Measurements from ENCODE around the gene SYNJ1.
A peak's percentile ranks its signal among the peaks of the same experiment; 100 is the strongest.
"Not testable (repeated sequence)": the region's sequence is repeated elsewhere in the genome, so short reads cannot be mapped to it uniquely, and the experiment has no call there.

SYNJ1 gene

DNA sequence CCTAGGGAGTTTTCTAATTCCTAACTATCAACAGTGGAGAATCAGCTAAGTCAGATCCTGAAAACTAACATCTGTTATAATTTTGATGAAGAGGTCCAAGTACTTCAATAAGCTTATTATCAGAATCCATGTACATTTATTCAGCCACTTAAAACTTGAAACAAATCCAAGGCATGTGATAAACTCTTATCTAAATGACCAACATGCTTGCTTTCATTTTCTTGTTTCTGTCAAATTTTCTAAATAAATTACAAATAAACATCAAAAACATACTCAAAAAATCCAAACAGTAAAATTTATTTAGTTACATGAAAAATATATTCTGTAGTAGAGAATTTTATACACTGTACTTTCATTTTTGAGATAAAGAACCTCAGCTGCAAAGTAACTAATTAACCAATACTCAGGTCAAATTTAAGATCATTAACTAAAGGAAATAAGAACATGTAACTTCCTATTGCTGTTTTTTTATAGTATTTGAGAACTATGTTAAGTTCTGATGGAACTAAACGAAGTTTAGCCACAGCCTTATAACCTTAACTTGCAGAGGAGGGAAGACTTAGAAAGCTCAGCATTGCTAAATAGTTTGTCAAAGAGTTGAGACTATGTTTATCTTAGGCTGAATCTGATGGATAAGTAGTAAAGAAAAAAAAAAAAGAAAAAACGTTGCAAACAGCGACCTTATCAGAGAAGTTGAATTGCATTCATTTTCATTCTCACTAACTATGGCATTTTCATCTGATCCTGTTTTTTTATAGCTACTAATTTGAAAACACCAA lies 44.9 kb downstream of the SYNJ1 start:
- no peak for DNase-seq

DNA sequence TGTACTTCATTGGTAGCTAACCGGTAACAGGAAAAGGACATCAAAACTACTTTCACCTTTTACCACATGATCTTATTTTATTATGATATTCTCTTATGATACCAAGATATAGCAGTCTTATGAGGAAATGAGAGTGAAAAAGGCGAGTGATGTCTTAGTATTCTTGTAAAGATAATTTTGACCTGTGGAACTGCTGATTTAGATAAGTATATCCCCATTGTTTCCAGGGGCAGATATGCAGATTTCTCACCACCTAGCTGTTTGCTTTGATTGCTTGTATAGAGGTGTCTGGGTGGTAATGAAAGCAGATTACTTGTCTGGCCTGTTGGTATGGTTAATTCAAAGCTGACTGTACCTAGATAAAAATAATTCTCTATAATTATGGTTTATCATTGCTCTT lies 53.1 kb downstream of the SYNJ1 start:
- DNase-seq = no peak

DNA sequence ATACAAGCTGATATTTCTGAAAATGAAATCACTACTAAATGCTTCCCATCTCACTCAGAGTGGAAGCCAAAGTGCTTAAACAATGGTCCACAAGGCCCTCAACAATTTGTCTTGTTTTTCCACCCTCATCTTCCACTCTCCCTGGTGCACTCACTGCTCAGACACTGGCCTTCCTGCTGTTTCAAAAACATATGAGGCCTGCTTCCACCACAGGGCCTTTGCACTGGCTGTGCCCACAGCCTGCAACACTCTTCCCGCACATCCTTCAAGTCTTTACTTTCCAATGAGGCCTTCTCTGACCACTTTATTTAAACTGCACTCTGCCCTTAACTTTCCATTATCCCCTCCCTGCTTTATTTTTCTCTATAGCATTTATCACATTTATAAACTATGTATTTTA lies 53.8 kb downstream of the SYNJ1 start:
- DNase-seq = no peak

DNA sequence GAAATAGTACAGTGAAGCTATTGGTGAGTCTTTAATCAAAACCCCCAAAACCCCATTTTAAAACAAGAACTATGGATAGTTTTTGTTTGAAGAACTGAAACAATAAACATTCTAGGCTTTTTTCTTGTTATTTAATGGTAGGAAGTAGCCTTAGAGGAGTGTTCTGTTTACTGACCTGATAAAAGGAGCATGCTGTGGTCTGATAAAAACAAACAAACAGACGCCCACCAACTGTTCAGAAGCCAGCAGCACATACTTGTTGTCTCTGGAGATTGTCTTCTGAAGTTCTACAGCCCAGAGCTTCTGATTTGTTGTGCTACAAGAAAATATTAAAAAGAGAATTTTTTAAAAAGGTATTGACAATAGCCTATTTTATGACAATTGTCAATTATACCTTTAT lies 61.6 kb downstream of the SYNJ1 start:
- no peak for DNase-seq

DNA sequence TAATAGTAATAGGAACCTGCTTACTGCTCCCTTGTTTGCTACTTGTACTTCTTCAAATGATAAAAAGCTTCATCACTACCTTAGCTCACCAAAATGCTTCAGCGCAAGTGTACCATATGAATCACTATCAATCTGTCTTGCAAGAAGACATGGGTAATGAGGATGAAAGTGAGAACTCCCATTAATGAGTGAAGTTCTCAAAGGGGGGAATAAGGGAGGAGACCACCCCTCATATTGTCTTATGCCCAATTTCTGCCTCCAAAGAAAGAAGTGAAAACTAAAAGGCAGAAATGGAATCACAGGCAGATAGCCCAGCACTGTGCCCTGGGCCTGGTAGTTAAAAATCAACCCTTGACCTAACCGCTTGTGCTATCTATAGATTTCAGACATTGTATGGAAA lies 63.7 kb downstream of the SYNJ1 start:
- not testable (repeated sequence) for DNase-seq

DNA sequence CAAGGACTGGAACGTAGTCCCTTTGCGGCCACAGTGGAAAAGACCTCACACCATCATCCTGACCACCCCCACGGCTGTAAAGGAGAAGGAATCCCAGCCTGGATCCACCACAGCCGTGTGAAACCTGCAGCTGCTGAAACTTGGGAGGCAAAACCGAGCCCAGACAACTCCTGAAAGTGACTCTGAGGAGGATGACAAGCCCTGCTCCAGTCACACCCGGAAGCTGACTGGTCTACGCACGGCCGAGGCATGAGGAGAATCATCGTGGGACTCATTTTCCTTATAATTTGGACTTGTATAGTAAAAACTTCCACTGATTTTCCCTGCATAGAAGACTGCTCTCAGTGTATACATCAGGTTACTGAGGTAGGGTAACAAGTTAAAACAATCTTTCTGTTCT lies 65.8 kb downstream of the SYNJ1 start:
- DNase-seq = not testable (repeated sequence)

DNA sequence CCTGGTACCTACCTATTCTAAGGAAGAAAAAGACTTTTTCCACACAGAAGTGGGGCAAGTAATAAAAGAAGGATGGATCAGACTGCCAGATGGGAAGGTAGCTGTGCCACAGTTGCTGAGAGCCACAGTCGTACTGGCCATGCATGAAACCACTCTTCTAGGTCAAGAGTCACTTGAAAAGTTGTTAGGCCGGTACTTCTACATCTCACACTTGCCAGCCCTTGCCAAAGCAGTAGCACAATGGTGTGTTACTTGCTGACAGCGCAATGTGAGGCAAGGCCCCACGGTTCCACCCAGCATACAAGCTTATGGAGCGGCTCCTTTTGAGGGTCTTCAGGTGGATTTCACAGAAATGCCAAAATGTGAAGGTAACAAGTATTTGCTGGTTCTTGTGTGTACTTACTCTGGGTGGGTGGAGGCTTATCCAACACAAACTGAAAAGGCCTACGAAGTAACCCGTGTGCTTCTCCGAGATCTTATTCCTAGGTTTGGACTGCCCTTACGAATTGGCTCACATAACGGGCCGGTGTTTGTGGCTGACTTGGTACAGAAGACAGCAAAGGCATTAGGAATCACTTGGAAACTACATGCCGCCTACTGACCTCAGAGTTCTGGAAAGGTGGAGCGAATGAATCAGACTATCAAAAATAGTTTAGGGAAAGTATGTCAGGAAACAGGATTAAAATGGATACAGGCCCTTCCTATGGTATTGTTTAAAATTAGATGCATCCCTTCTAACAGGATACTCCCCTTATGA lies 66.6 kb downstream of the SYNJ1 start:
- not testable (repeated sequence) for DNase-seq

DNA sequence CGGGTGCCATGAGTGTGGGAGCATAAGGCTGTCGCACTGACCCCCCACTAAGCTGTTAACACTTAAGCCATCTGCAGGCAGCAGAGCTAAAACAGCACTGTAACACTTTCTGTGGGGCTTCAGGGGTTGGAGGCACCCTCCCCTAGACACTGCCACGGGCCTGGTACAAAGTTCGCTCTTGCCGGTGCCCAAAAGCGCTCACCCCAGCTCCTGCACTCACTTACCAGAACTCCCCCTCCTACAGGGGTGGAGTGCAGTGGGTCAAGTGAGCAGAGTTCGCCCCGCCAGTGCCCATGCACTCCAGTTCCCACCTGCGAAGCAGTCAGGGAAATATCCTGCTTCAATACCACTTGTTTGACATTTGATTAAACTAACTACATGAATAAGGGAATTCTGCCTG lies 69.3 kb downstream of the SYNJ1 start:
- DNase-seq = no peak

DNA sequence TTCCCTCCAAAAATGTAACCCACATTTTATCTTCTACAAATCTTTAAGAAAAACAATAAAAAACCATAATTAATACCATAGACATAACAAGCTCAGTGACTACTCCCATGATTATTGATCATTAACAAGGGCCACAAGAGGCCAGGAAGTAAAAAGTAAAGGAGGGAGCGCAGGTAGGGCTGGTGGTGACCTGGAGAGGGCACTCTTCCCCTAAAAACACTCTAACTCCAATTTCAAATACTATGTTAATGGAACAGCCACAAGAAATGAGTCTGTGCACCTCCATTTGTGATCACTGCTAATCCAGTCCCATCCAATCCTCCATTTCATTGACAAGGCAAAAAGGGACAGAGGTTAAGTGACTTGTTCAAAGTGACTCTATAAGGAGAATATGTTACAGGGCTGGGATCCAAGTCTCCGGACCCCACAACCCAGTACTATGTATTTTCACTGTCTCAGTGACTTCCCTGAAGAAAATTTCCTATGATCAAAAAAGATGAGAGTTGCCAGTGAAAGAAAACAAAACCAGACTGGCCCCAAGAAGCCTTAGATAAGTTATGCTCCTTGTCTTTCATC lies 74.4 kb downstream of the SYNJ1 start:
- DNase-seq = no peak

DNA sequence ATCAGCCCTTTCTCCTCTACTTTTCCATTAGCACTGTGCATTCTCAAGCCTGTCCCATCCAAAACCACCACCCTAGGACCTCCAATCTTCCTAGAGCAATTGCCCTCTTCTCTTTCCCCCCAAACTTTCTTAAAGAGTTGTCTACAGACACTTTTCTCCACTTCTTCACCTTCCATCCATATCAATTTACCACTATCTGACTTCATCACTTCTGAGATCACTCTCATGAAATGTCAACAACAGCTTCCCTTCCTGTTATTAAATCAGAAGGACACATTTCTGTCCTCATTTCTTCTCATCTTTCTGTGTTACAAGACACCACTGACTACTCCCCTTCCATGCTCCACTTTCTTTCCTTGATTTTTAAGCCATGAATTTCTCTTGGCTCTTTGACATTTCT lies 79.6 kb downstream of the SYNJ1 start:
- DNase-seq = no peak

DNA sequence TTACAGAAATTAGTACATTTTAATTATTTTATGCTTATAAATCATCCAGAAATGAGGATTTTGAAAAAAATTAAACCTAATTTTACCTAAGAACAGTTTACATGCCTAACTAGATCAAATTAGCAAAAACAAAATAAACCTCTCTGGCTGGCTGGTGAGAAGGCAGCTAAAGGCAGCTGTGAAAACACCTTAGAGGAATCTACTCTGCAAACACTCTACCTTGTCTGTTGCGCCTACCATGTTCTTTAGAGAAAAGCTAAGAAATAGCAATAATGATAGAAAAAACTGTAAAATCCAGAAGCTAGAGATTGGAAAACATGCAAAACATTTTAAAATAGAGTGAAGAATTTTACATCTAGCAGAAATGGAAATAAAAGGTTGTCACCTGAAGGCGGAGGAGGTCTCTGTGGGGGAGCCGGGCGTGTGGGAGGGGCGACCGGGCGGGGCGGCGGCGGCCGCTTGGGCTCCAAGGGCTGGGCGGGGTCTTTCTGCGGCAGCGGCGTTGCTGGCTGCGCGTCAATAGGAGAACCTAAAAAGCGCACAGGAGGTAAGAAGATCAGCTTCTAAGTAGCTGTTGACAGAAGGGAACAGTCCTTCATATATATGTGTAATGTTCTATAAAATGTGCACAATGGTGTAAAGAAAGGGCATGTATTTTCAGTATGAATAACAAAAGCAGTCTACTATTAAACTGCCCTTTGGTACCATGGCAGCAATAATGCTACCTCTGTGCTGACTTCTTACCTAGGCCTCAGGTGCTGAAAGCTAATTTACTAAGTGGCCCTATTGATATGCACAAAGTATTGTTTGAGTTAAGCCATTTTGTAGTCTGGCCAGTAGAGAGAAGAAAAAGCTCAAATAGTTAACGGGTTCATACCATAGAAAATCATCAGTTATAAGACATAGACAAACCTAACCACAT lies 82.3 kb downstream of the SYNJ1 start:
- no peak for DNase-seq

DNA sequence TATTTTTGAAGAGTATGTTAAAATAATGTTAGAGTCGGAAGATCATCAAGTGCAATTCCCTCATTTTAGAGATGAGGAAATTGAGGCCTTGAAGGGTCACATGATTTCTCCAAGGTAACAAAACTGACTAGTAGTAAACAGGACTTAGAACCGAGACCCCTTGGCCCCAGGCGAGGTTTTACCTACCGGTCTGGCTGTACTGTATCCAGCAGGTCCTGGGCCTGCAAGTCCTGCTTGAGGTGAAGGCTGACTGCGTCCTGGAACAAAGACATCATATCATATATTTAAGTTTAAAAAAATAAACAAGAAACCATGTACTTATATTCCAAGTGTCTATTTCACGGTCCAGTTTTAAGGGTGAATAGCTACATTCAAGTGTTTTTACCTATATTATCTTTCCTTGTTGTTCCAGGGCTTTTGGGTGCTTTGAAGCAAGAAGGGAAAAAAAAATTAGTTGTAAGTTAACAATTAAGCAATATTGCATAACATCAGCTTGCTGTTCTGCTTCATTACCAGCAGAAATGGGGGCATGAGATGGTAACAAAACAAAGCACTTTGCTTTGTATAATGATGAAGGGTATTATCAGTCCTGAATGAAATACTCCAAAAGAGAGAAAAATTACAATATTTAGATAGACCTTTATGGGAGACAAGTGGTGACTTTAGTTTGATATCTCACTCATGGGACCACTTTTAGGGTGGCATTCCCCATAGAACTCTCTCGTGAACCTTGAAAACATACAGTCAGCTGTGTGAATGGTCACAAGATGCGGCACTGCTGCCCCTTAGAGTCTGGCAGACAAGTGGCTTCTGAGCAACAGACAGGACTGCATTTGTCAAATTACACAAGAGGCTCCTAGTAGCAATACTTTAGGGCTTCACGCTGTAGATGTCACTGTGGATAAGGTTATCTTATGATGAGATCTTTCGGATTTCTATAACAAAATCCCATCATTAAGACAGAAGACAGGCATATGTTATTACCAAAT lies 85.8 kb downstream of the SYNJ1 start:
- DNase-seq = no peak

DNA sequence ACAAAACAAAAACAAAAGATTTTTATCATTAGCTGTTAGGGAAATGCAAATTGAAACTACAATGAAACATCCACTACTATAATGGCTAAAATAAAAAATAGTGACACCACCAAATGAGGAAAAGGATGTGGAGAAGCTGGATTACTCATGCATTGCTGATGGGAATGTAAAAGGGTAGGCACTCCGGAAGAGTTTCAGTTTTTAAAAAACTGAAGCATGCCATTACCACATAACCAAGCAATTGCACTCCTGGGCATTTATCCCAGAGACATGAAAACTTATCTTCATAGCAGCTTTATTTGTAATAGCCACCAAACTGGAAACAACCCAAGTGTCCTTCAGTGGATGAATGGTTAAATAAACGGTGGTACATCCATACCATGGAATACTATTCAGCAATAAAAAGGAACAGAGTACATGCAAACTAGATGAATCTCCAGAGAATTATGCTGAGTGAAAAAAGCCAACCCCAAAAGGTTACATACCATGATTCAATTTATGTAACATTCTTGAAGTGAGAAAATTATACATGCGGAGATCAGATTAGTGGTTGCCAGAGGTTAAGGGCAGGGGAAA lies 101.1 kb downstream of the SYNJ1 start:
- no peak for DNase-seq

DNA sequence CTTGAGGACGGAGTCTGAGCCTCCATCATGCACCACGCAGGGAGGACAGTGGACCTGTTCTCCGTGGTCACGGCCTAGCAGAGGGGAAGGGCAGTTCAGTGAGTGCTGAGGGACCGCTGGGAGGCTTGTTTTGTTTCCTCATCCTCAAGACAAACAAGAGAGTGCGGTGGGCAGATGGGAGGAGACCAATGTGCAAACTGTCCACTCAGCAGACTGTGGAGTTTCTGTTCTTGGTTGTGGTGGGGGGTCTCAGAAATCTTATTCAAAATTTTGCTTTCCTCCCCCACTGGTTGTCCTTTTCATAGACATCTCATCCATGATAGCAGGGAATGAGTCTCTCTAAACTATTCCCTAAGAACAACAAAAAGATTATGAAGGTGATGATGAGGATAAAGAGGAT lies 109.6 kb downstream of the SYNJ1 start:
- DNase-seq = not testable (repeated sequence)

DNA sequence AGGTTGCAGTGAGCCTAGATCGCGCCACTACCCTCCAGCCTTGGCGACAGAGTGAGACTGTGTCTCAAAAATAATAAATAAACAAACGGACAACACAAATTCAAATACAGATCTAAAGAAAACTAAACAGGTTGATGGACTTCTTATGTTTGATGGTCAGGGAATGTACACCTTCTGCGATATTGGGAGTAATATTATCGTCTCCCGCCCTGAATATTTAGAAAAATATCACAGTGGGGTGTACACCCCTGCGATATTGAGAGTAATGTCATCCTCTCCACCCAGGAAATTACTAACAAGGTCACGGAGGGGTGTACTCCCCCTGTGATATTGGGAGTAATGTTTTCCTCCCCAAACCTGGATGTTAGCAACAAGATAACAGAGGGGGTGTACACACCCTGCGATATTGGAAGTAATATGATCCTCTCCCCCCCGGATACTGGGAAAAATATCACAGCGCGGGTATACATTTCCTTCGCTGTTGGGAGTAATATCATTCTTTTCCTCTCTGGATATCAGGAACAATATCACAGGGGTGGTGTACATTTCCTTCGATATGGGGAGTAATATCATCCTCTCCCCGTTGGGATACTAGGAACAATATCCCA lies 114.3 kb downstream of the SYNJ1 start:
- no peak for DNase-seq

DNA sequence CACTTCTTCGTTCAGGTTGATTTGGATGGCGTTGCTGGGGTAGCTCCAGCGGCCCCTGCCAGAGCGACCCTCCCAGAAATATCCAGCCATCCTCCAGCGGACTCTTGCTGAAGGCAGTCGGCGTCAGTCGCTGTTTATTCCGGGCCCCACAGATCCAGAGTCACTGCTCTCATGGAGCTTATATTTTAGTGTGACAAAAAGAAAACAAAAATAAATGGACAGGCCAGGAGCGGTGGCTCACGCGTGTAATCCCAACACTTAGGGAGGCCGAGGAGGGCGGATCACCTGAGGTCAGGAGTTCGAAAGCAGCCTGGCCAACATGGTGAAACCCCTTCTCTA lies 114.8 kb downstream of the SYNJ1 start:
- no peak for DNase-seq

DNA sequence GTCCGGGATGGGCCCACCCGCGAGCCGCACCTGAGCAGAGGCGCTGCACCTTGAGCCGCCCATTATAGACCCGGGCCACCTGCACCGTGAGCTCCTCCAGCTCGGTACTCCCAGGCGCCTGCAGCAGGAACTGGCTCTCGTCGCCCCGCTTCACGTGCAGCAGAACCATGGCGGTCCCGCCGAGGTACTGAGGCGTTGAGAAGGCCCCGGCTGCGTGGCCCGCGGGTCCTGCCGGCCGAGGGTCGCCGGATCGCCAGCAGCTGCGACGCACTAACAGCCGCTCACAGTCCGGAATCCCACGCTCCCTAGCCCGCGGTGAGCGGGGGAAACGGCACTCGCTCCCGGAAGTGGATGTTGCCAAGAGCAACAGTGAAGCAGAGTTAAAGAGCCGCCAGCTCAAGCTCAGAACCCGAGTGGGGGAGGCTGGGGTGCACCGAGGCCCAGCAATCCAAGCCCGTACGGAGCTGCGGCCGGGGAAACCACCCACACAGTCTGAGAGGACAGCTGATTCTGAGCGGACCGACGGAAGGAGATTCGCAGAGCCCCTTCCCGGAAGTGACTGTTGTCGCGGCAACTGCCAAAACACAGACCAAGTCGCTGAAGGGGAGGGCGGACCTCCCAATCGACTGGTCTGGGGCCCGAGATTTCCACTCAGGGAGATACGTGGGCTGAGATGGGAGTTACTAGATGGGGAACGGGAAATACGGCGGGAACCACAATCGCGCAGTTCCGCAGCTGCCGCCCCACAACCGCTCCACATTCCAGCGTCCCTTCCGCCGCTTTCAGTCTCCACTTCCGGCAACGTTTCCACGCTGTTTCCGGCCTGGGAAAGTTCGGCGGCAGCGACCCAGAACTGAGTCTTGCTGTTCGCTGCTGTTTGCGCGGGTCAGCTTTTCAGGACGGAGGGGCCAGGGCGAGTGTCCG lies 115.5 kb downstream of the SYNJ1 start, which contains the start of gene CFAP298:
CFAP298 (minus strand) TSS at position 303 of the 924 bp plus-strand sequence; CDS start at position 169, 134 bp downstream.
- DNase-seq = peak; percentile 85

DNA sequence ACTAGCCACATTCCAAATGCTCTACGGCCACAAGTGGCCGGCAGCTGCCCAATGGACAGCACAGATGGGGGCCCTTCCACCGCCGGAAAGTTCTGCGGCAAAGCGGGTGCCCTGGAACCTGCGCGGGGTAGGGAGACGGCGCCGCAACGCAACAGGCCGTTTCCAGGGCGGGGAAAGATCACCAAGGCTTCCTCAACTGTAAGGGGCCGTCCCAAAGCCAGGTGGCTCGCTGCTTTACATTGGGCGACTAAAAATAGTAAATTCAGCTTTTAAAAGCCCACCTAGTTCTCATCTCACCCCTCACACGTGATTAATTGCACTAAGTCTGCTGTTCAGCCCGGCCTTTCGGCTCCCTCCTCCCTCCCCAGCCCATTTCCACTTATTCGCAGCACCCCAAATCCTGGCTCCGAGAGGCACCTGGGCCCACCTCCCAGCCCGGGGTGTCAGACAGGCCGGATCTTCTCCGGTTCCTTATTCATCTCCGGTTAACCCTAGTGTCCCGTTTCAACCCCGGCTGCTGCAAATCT lies 116.3 kb downstream of the SYNJ1 start:
- DNase-seq = peak; percentile 32

DNA sequence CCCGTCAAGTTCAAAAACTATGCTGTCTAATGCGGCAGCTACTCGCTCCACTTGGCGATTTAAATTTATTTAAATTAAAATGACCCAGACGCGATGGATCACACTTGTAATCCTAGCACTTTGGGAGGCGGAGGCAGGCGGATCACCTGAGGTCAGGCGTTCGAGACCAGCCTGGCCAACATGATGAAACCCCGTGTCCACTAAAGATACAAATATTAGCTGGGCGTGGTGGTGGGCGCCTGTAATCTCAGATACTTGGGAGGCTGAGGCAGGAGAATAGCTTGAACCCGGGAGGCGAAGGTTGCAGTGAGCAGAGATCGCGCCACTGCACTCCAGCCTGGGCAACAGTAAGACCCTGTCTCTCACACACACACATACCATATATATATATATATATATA lies 116.9 kb downstream of the SYNJ1 start:
- DNase-seq = not testable (repeated sequence)
